ENCODE results near the gene C11orf71.

- TF ChIP-seq, protein P1, sequence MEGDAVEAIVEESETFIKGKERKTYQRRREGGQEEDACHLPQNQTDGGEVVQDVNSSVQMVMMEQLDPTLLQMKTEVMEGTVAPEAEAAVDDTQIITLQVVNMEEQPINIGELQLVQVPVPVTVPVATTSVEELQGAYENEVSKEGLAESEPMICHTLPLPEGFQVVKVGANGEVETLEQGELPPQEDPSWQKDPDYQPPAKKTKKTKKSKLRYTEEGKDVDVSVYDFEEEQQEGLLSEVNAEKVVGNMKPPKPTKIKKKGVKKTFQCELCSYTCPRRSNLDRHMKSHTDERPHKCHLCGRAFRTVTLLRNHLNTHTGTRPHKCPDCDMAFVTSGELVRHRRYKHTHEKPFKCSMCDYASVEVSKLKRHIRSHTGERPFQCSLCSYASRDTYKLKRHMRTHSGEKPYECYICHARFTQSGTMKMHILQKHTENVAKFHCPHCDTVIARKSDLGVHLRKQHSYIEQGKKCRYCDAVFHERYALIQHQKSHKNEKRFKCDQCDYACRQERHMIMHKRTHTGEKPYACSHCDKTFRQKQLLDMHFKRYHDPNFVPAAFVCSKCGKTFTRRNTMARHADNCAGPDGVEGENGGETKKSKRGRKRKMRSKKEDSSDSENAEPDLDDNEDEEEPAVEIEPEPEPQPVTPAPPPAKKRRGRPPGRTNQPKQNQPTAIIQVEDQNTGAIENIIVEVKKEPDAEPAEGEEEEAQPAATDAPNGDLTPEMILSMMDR (IDR thresholded peaks at IDR 0.05): no peak
- TF ChIP-seq POLR2AphosphoS5 (IDR thresholded peaks at IDR 0.05; ENCODE audit: low read depth, low read length) (no peak), SIN3A (IDR thresholded peaks at IDR 0.05; ENCODE audit: borderline replicate concordance, insufficient read depth, low read depth, low read length) (no peak), TCF7L2 (IDR thresholded peaks at IDR 0.05; ENCODE audit: low read depth, low read length) (no peak)
- TF ChIP-seq, protein P2, sequence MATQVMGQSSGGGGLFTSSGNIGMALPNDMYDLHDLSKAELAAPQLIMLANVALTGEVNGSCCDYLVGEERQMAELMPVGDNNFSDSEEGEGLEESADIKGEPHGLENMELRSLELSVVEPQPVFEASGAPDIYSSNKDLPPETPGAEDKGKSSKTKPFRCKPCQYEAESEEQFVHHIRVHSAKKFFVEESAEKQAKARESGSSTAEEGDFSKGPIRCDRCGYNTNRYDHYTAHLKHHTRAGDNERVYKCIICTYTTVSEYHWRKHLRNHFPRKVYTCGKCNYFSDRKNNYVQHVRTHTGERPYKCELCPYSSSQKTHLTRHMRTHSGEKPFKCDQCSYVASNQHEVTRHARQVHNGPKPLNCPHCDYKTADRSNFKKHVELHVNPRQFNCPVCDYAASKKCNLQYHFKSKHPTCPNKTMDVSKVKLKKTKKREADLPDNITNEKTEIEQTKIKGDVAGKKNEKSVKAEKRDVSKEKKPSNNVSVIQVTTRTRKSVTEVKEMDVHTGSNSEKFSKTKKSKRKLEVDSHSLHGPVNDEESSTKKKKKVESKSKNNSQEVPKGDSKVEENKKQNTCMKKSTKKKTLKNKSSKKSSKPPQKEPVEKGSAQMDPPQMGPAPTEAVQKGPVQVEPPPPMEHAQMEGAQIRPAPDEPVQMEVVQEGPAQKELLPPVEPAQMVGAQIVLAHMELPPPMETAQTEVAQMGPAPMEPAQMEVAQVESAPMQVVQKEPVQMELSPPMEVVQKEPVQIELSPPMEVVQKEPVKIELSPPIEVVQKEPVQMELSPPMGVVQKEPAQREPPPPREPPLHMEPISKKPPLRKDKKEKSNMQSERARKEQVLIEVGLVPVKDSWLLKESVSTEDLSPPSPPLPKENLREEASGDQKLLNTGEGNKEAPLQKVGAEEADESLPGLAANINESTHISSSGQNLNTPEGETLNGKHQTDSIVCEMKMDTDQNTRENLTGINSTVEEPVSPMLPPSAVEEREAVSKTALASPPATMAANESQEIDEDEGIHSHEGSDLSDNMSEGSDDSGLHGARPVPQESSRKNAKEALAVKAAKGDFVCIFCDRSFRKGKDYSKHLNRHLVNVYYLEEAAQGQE (IDR thresholded peaks at IDR 0.05; ENCODE audit: insufficient read depth in 1 of 2, low read depth in 2 of 2, low read length in 1 of 2): no peak
These were observed 14.2 kb downstream of the C11orf71 start for GRCh38 chr11:114386131-114386530.

Data from Panc1 (cell line).